ENCODE results near the gene DNAAF5. TPM values are rescaled to one million over a fixed set of nuclear protein-coding genes. Genes with fewer than 3 reads are reported as not detected.

DNAAF5 gene
- total RNA-seq, 3 donors from 2014 or later = 29.4 to 43.0 (median 30.9) TPM

- ATAC-seq (no peak), DNase-seq (no peak)
- TF ChIP-seq CTCF (IDR thresholded peaks at IDR 0.05) = no peak
- Histone ChIP-seq H3K36me3 (ENCODE audit: low read depth) (no peaks in the 10 kb centered on the region), H3K9me3 (no peaks in the 10 kb centered on the region), H3K4me1 (ENCODE audit: low read depth) (peaks cover 6% of the 10 kb centered on the region), H3K4me3 (no peak overlapping the region)
- intact Hi-C loops (cut with DNase I, micrococcal nuclease) = no loop called here
Measured at GRCh38 chr7:711093-711921, 15.2 kb upstream of the DNAAF5 start.

- Histone ChIP-seq H3K4me1 (ENCODE audit: low read depth) (peaks cover under 1% of the 10 kb centered on the region), H3K9me3 (no peaks in the 10 kb centered on the region), H3K4me3 (no peak overlapping the region), H3K36me3 (ENCODE audit: low read depth) (no peaks in the 10 kb centered on the region)
- ATAC-seq (no peak), DNase-seq (no peak)
- intact Hi-C loops (cut with DNase I, micrococcal nuclease) = no loop called here
- no peak for TF ChIP-seq CTCF (IDR thresholded peaks at IDR 0.05)
Measured at GRCh38 chr7:711922-712380, 14.5 kb upstream of the DNAAF5 start.

- intact Hi-C loops (cut with DNase I, micrococcal nuclease) = no loop called here
- no peak for TF ChIP-seq CTCF (IDR thresholded peaks at IDR 0.05)
- ATAC-seq (no peak), DNase-seq (no peak)
- no peaks in the 10 kb centered on the region for H3K9me3 ChIP-seq
- H3K4me1 ChIP-seq (ENCODE audit: low read depth) = no peaks in the 10 kb centered on the region
- no peak overlapping the region for H3K4me3 ChIP-seq
- H3K36me3 ChIP-seq (ENCODE audit: low read depth) = no peaks in the 10 kb centered on the region
Measured at GRCh38 chr7:712381-713138, 13.9 kb upstream of the DNAAF5 start.

GRCh38 chr7:713139-713457 is 13.4 kb upstream of the DNAAF5 start:
- TF ChIP-seq CTCF (IDR thresholded peaks at IDR 0.05) = no peak
- intact Hi-C loops (cut with DNase I, micrococcal nuclease) = no loop called here

GRCh38 chr7:713488-714230 is 12.8 kb upstream of the DNAAF5 start:
- no peaks in the 10 kb centered on the region for H3K4me1 ChIP-seq (ENCODE audit: low read depth)
- no peak overlapping the region for H3K4me3 ChIP-seq
- intact Hi-C loops (cut with DNase I, micrococcal nuclease) = no loop called here
- H3K36me3 ChIP-seq (ENCODE audit: low read depth) = no peaks in the 10 kb centered on the region
- no peak for DNase-seq
- peak; percentile 28 for ATAC-seq
- no peaks in the 10 kb centered on the region for H3K9me3 ChIP-seq
- TF ChIP-seq CTCF (IDR thresholded peaks at IDR 0.05) = no peak

More at GRCh38 chr7:713139-713457, 13.4 kb upstream of the DNAAF5 start:
- DNase-seq (no peak), ATAC-seq (no peak)
- Histone ChIP-seq H3K9me3 (no peaks in the 10 kb centered on the region), H3K4me1 (ENCODE audit: low read depth) (no peaks in the 10 kb centered on the region), H3K36me3 (ENCODE audit: low read depth) (no peaks in the 10 kb centered on the region), H3K4me3 (no peak overlapping the region)
